Progenitor cell of endocrine pancreas (in vitro differentiated cells): Measurements from ENCODE around the gene NTF3. TPM values are rescaled to one million over a fixed set of nuclear protein-coding genes. Genes with fewer than 3 reads are reported as not detected.
A peak's percentile ranks its signal among the peaks of the same experiment; 100 is the strongest.

Experiments used
- DNase-seq: peaks from one replicate; pipeline ENCODE4 v3.0.0; 2021; ENCODE audit warnings: low spot score; ENCODE audit not compliant: unreplicated experiment
- H3K27ac Mint-ChIP-seq: 2 replicates; pipeline ENCODE4 v1.8.0; 2021; ENCODE audit warnings: mild to moderate bottlenecking, moderate library complexity, mixed read lengths
- H3K27me3 Mint-ChIP-seq: 2 replicates; pipeline ENCODE4 v1.8.0; 2021; ENCODE audit warnings: mixed read lengths
- H3K36me3 Mint-ChIP-seq: 2 replicates; pipeline ENCODE4 v1.8.0; 2022; ENCODE audit warnings: mixed read lengths; ENCODE audit not compliant: insufficient read depth
- H3K4me1 Mint-ChIP-seq: 2 replicates; pipeline ENCODE4 v1.8.0; 2021; ENCODE audit warnings: low read depth, mixed read lengths
- H3K4me3 Mint-ChIP-seq: 2 replicates; pipeline ENCODE4 v1.8.0; 2021; ENCODE audit warnings: low read depth, mild to moderate bottlenecking, moderate library complexity, mixed read lengths
- H3K9me3 Mint-ChIP-seq: 2 replicates; pipeline ENCODE4 v1.8.0; 2021; ENCODE audit warnings: low read depth, mixed read lengths
- CTCF ChIP-seq: fragments of 200-600 bp; sonication (generic); IDR thresholded peaks from one replicate; pipeline ENCODE4 v1.5.0; 2021; ENCODE audit warnings: antibody characterized with exemption, mild to moderate bottlenecking; ENCODE audit not compliant: unreplicated experiment
- total RNA-seq: library from RNA; stranded (reverse); gene quantifications from 2 replicates; pipeline ENCODE4 v1.2.1, GENCODE V29; 2021

NTF3 gene
- total RNA-seq, 1 donor from 2014 or later = 1.2 TPM

- no peak for TF ChIP-seq CTCF
- Mint-ChIP-seq H3K4me3 (no peak overlapping the region), H3K27ac (no peak overlapping the region), H3K27me3 (peaks cover 64% of the 10 kb centered on the region), H3K9me3 (no peaks in the 10 kb centered on the region), H3K4me1 (peaks cover 2% of the 10 kb centered on the region), H3K36me3 (no peaks in the 10 kb centered on the region)
- no peak for DNase-seq
Measured at GRCh38 chr12:5473783-5474116, 41.8 kb downstream of the NTF3 start.

DNA sequence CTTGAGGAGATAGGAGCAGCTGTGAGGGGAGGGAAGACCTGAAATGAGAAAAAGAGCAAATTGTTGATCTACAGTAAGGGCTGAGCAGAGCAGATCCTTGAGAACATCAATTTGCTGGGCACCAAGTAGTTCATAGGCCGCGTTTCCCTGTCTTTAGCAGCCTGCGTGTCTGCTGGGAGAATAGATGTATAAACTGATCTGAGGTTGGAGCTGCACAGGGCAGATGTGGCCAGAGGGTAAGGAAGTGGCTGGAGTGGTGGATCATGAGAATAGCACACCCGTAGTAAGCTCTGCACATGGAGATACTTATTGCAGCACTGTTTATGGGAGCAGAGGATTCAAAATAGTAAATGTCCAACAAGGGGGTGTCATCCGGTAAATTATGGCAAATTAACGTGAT is 44.4 kb downstream of the NTF3 start:
- no peak overlapping the region for H3K4me3 Mint-ChIP-seq
- H3K27ac Mint-ChIP-seq = no peak overlapping the region
- peaks cover 61% of the 10 kb centered on the region for H3K27me3 Mint-ChIP-seq
- DNase-seq = no peak
- H3K9me3 Mint-ChIP-seq = no peaks in the 10 kb centered on the region
- peaks cover 9% of the 10 kb centered on the region for H3K4me1 Mint-ChIP-seq
- no peaks in the 10 kb centered on the region for H3K36me3 Mint-ChIP-seq
- no peak for TF ChIP-seq CTCF

GRCh38 chr12:5478081-5478706 is 46.3 kb downstream of the NTF3 start:
- DNase-seq = no peak
- H3K4me3 Mint-ChIP-seq = no peak overlapping the region
- H3K36me3 Mint-ChIP-seq = no peaks in the 10 kb centered on the region

GRCh38 chr12:5479761-5480160 is 47.9 kb downstream of the NTF3 start:
- Mint-ChIP-seq H3K27ac (no peak overlapping the region), H3K9me3 (no peaks in the 10 kb centered on the region), H3K4me1 (peaks cover 7% of the 10 kb centered on the region), H3K36me3 (no peaks in the 10 kb centered on the region), H3K4me3 (peak overlapping the region; percentile 71), H3K27me3 (peaks cover 30% of the 10 kb centered on the region)
- DNase-seq = no peak
- TF ChIP-seq CTCF = no peak

More at GRCh38 chr12:5478081-5478706, 46.3 kb downstream of the NTF3 start:
- Mint-ChIP-seq H3K27ac (no peak overlapping the region), H3K4me1 (peaks cover 7% of the 10 kb centered on the region), H3K27me3 (peaks cover 44% of the 10 kb centered on the region), H3K9me3 (no peaks in the 10 kb centered on the region)
- TF ChIP-seq CTCF = no peak

- H3K36me3 Mint-ChIP-seq = no peaks in the 10 kb centered on the region
- H3K9me3 Mint-ChIP-seq = no peaks in the 10 kb centered on the region
- peak overlapping the region; percentile 85 for H3K27ac Mint-ChIP-seq
- no peak for TF ChIP-seq CTCF
- peaks cover 7% of the 10 kb centered on the region for H3K4me1 Mint-ChIP-seq
- H3K27me3 Mint-ChIP-seq = peaks cover 25% of the 10 kb centered on the region
- peak overlapping the region; percentile 71 for H3K4me3 Mint-ChIP-seq
- peak; percentile 30 for DNase-seq
Measured at GRCh38 chr12:5480218-5480937, 48.5 kb downstream of the NTF3 start.
